ENCODE results near the gene LPCAT1.
"Not testable (repeated sequence)": the region's sequence is repeated elsewhere in the genome, so short reads cannot be mapped to it uniquely, and the experiment has no call there.

LPCAT1 gene

GRCh38 chr5:1515311-1515920 is 8.3 kb downstream of the LPCAT1 start:
- Histone ChIP-seq H3K9me3 (ENCODE audit: control insufficient read depth, insufficient read depth, low read length) (no peaks in the 10 kb centered on the region), H3K9ac (ENCODE audit: low read depth, low read length) (no peak overlapping the region), H3K4me1 (ENCODE audit: insufficient read depth, low read length) (peaks cover 31% of the 10 kb centered on the region), H3K36me3 (ENCODE audit: insufficient read depth, low read length) (peaks cover 27% of the 10 kb centered on the region)

- Histone ChIP-seq H3K4me1 (ENCODE audit: insufficient read depth, low read length) (peaks cover 31% of the 10 kb centered on the region), H3K36me3 (ENCODE audit: insufficient read depth, low read length) (peaks cover 30% of the 10 kb centered on the region), H3K9ac (ENCODE audit: low read depth, low read length) (peak overlapping the region; percentile 19; the same call in 1 of the 2 replicates)
- not testable (repeated sequence) for H3K9me3 ChIP-seq (ENCODE audit: control insufficient read depth, insufficient read depth, low read length)
Measured at GRCh38 chr5:1514819-1515310, 8.9 kb downstream of the LPCAT1 start.

DNA sequence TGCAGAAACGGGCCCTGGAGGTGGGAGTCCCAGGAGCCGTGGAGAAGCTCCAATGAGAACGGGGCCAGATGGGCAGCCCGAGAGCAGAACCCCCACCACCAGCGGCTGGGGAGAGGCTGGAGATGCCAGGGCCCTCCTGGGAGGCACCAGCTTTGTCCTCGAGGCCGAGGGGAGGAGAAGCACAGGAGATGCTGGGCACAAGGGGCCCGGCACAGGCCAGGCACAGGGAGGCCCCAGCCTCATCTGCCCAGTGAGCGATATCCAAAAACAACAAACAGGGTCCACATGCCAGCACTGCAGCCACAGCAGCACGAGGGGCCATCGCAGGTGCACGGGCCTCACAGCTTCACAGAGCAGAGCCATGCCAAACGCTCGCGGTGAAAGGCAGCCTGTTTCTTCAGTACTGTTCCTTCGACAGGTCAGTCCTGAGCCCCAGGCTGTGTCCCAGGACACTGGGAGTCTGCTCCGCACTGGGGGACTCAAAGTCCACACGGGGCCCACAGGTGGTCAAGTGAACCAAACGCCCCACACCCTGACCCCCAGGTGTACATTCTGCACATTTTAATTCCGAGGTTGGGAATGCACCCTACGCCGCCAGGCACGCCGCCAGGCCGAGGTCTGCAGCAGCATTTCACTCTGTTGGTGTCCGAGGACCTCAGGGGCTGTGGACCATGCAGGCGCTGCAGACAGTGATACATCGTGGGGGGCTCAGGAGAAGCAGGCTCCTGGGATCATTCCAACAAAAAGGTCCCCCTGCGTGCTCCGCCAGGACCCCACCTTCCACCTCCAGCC is 9.5 kb downstream of the LPCAT1 start:
- Histone ChIP-seq H3K4me1 (ENCODE audit: insufficient read depth, low read length) (peaks cover 31% of the 10 kb centered on the region), H3K9me3 (ENCODE audit: control insufficient read depth, insufficient read depth, low read length) (no peaks in the 10 kb centered on the region), H3K9ac (ENCODE audit: low read depth, low read length) (peak overlapping the region; percentile 19; the same call in 1 of the 2 replicates), H3K36me3 (ENCODE audit: insufficient read depth, low read length) (peaks cover 28% of the 10 kb centered on the region)

GRCh38 chr5:1513326-1514026 is 10.3 kb downstream of the LPCAT1 start:
- Histone ChIP-seq H3K9me3 (ENCODE audit: control insufficient read depth, insufficient read depth, low read length) (no peaks in the 10 kb centered on the region), H3K4me1 (ENCODE audit: insufficient read depth, low read length) (peaks cover 28% of the 10 kb centered on the region), H3K36me3 (ENCODE audit: insufficient read depth, low read length) (peaks cover 22% of the 10 kb centered on the region), H3K9ac (ENCODE audit: low read depth, low read length) (no peak overlapping the region)

DNA sequence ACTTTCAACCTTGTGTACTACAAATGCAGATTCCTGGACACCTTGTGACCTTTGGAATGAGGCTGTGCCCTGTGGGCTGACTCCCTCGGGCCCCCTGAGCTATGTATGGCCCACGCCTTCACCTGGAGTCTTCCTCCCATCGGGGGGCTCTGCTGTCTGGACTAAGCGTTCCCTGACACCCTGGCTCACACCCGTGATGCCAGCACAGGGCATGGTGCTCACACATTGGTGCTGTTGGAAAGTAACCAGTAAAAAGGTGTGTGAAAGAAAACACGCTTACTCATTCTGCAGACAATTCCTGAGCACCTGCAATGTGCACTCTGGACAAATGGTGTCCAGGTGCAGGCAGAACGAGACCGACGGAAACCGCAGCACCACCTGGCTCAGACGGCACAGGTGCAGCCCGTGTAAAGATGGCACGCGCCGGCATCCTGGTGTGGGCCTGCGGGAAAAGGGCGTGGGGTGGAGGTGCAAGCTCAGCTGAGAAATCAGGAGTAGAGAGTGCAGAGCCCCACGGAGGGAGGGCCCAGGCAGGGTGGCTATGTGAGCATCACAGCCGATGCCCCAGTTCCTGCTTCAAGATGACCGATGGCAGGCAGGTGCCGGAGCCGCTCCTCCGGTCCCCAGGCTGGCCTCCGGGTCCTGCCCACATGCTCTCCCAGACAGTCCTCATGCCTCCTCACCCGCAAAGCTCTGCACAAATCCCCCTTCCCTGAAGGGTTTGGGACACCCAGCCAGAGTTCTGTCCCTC is 11.0 kb downstream of the LPCAT1 start:
- Histone ChIP-seq H3K9me3 (ENCODE audit: control insufficient read depth, insufficient read depth, low read length) (no peaks in the 10 kb centered on the region), H3K4me1 (ENCODE audit: insufficient read depth, low read length) (peaks cover 28% of the 10 kb centered on the region), H3K9ac (ENCODE audit: low read depth, low read length) (no peak overlapping the region), H3K36me3 (ENCODE audit: insufficient read depth, low read length) (peaks cover 24% of the 10 kb centered on the region)

GRCh38 chr5:1511651-1512540 is 11.9 kb downstream of the LPCAT1 start:
- no peaks in the 10 kb centered on the region for H3K9me3 ChIP-seq (ENCODE audit: control insufficient read depth, insufficient read depth, low read length)
- H3K4me1 ChIP-seq (ENCODE audit: insufficient read depth, low read length): peaks cover 25% of the 10 kb centered on the region
- H3K36me3 ChIP-seq (ENCODE audit: insufficient read depth, low read length): peaks cover 27% of the 10 kb centered on the region
- no peak overlapping the region for H3K9ac ChIP-seq (ENCODE audit: low read depth, low read length)

DNA sequence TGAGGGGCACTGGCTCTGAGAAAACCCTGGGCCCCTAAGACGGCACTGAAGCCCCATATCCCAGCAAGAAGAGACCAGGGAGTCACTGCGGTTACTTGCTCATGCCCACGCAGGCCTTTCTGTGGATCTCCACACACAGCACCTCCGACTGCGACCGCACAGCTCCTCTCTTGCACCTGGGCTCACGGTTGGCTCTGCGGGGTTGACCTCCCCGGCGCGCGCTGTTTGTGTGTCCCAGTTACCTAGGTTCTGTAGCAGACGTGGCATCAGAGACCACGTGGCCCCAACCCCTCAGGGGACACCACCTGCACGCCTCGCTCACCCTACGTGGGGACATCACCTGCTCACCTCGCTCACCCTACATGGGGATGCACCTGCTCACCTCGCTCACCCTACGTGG is 12.7 kb downstream of the LPCAT1 start:
- no peaks in the 10 kb centered on the region for H3K9me3 ChIP-seq (ENCODE audit: control insufficient read depth, insufficient read depth, low read length)
- H3K9ac ChIP-seq (ENCODE audit: low read depth, low read length): no peak overlapping the region
- H3K4me1 ChIP-seq (ENCODE audit: insufficient read depth, low read length): peaks cover 17% of the 10 kb centered on the region
- H3K36me3 ChIP-seq (ENCODE audit: insufficient read depth, low read length): peaks cover 27% of the 10 kb centered on the region

GRCh38 chr5:1510631-1511030 is 13.1 kb downstream of the LPCAT1 start:
- Histone ChIP-seq H3K36me3 (ENCODE audit: insufficient read depth, low read length) (peaks cover 27% of the 10 kb centered on the region), H3K9ac (ENCODE audit: low read depth, low read length) (no peak overlapping the region), H3K4me1 (ENCODE audit: insufficient read depth, low read length) (peaks cover 17% of the 10 kb centered on the region), H3K9me3 (ENCODE audit: control insufficient read depth, insufficient read depth, low read length) (no peaks in the 10 kb centered on the region)

DNA sequence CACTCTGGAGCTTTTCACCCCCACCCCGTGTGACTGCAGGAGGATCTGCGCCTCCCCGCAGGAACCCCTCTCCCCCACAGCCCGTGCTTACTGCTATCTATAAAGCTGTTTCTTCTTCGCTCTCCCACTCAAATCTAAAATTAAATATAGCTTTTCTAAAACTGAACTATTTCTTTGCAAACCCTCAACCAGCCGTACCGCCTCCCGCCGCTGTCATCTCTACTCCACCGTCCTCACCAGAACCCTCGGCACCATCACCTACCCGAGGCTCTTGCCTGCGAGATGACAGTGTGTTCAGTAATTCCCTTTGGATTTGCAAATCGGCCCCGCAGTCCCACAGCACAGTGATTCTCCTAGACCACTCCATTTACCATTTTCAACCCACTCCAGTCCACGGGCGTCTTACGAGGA is 13.6 kb downstream of the LPCAT1 start:
- Histone ChIP-seq H3K9me3 (ENCODE audit: control insufficient read depth, insufficient read depth, low read length) (no peaks in the 10 kb centered on the region), H3K36me3 (ENCODE audit: insufficient read depth, low read length) (peaks cover 27% of the 10 kb centered on the region), H3K9ac (ENCODE audit: low read depth, low read length) (no peak overlapping the region), H3K4me1 (ENCODE audit: insufficient read depth, low read length) (peaks cover 14% of the 10 kb centered on the region)

GRCh38 chr5:1509346-1510085 is 14.2 kb downstream of the LPCAT1 start:
- Histone ChIP-seq H3K4me1 (ENCODE audit: insufficient read depth, low read length) (peaks cover 12% of the 10 kb centered on the region), H3K36me3 (ENCODE audit: insufficient read depth, low read length) (peaks cover 27% of the 10 kb centered on the region), H3K9me3 (ENCODE audit: control insufficient read depth, insufficient read depth, low read length) (no peaks in the 10 kb centered on the region), H3K9ac (ENCODE audit: low read depth, low read length) (no peak overlapping the region)

GRCh38 chr5:1508659-1509290 is 15.0 kb downstream of the LPCAT1 start:
- Histone ChIP-seq H3K9me3 (ENCODE audit: control insufficient read depth, insufficient read depth, low read length) (no peaks in the 10 kb centered on the region), H3K36me3 (ENCODE audit: insufficient read depth, low read length) (peaks cover 26% of the 10 kb centered on the region), H3K4me1 (ENCODE audit: insufficient read depth, low read length) (peaks cover 5% of the 10 kb centered on the region), H3K9ac (ENCODE audit: low read depth, low read length) (no peak overlapping the region)

DNA sequence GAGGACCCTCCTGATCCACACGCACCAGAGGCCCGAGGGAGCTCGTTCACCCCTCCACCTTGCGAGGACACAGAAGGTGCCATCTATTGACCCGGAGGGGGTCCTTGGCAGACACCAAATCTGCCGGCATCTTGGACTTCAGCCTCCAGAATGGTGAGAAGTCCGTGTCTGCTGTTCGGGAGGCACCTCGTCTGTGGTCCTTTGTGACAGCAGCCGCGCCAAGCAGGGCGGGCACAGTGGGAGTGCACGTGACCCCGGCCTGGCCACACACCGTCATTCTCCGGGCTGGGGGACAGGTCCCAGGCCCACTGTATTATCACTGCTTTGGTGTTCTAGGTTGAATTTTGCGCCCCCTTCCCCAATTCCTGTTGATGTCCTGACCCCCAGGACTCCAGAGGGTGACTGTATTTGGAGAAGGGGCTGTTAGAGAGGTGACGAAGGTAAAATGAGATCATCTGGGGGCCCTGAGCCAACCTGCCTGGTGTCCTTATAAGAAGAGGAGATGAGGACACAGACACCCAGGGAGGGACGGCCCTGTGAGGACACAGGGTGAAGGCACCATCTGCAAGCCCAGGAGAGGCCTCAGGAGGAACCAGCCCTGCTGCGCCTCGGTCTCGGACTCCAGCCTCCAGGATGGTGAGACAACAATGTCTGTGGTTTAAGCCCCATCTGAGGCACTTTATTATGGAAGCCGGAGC is 15.7 kb downstream of the LPCAT1 start:
- H3K4me1 ChIP-seq (ENCODE audit: insufficient read depth, low read length): peaks cover 6% of the 10 kb centered on the region
- peaks cover 22% of the 10 kb centered on the region; the same call in 1 of the 2 replicates for H3K36me3 ChIP-seq (ENCODE audit: insufficient read depth, low read length)
- no peaks in the 10 kb centered on the region for H3K9me3 ChIP-seq (ENCODE audit: control insufficient read depth, insufficient read depth, low read length)
- H3K9ac ChIP-seq (ENCODE audit: low read depth, low read length): no peak overlapping the region
